Uterus (tissue), 4 donors: Measurements from ENCODE around the gene CACNA1C. TPM values are rescaled to one million over a fixed set of nuclear protein-coding genes. Genes with fewer than 3 reads are reported as not detected.

Experiments
- DNase-seq, 2 donors: peaks; one replicate each; pipeline ENCODE4 v3.0.0-alpha.2; 2019 to 2020
- H3K27ac ChIP-seq, 2 donors: fragments of 200-600 bp; sonication (generic); 1 replicate in 1 of 2; 2 replicates in 1 of 2; pipeline ENCODE4 v1.5.1; 2016 to 2018
- H3K27me3 ChIP-seq, 2 donors: fragments of 200-600 bp; sonication (generic); one replicate each; pipeline ENCODE4 v1.5.1; 2018 to 2019; ENCODE audit warnings: control low read depth in 1 of 2
- H3K36me3 ChIP-seq, 2 donors: fragments of 200-600 bp; sonication (generic); one replicate each; pipeline ENCODE4 v1.5.1; 2019; ENCODE audit warnings: control low read depth in 1 of 2
- H3K4me1 ChIP-seq, 2 donors: fragments of 200-600 bp; sonication (generic); one replicate each; pipeline ENCODE4 v1.5.1; 2018 to 2019; ENCODE audit warnings: control low read depth in 1 of 2
- H3K4me3 ChIP-seq, 2 donors: fragments of 200-600 bp; sonication (generic); 1 replicate in 1 of 2; 2 replicates in 1 of 2; pipeline ENCODE4 v1.5.1; 2018 to 2019; ENCODE audit warnings: mild to moderate bottlenecking in 1 of 2
- H3K9me3 ChIP-seq, 2 donors: fragments of 200-600 bp; sonication (generic); one replicate each; pipeline ENCODE4 v1.5.1; 2019; ENCODE audit warnings: control low read depth in 1 of 2
- CTCF ChIP-seq, 4 experiments: fragments of 200-600 bp in 2 of 4; fragments of 450-650 bp in 2 of 4; sonication (generic) in 2 of 4; IDR thresholded peaks; one replicate each; pipeline ENCODE4 v1.5.1; 2016 to 2019; ENCODE audit warnings: antibody characterized with exemption in 4 of 4, mild to moderate bottlenecking in 2 of 4, moderate library complexity in 1 of 4
- POLR2A ChIP-seq, 2 donors: fragments of 450-650 bp; IDR thresholded peaks; one replicate each; pipeline ENCODE4 v1.6.1; 2016; ENCODE audit warnings: antibody characterized with exemption in 2 of 2, mild to moderate bottlenecking in 1 of 2, moderate library complexity in 1 of 2
- intact Hi-C: fragments of 100-400 bp; cut with DNase I; formaldehyde crosslinking; loops from one replicate; pipeline ENCODE4 v1.15.1; 2023; ENCODE audit warnings: low total_unique reads
- total RNA-seq, 4 donors: library from RNA; depleted of rRNA in 3 of 4; stranded (reverse); fragments of >200 nt in 3 of 4; gene quantifications; one replicate each; pipeline versions ENCODE4 v1.1.0 to v1.2.4, GENCODE V29; 2014 to 2023
- donor health status: DM: yes; HTN: yes; CAD: no.

CACNA1C gene
- total RNA-seq, 4 donors from 2014 or later, result 15.9 to 121 (median 32.1) TPM

GRCh38 chr12:2637371-2637770, 584.6 kb downstream of the CACNA1C start:
- Histone ChIP-seq H3K9me3 (no peaks in the 10 kb centered on the region), H3K27me3 (no peaks in the 10 kb centered on the region), H3K4me3 (no peak overlapping the region), H3K4me1 (no peaks in the 10 kb centered on the region), H3K36me3 (no peaks in the 10 kb centered on the region), H3K27ac (no peak overlapping the region)
- intact Hi-C loops, result no loop called here
- TF ChIP-seq POLR2A (IDR thresholded peaks at IDR 0.05) (no peak), CTCF (IDR thresholded peaks at IDR 0.05) (no peak)
- DNase-seq, result peak in 1 of 2 donors; percentile 11

GRCh38 chr12:2638273-2639019, 585.7 kb downstream of the CACNA1C start:
- no peak overlapping the region for H3K27ac ChIP-seq
- H3K27me3 ChIP-seq, result no peaks in the 10 kb centered on the region
- no peaks in the 10 kb centered on the region for H3K4me1 ChIP-seq
- DNase-seq, result no peak
- TF ChIP-seq POLR2A (IDR thresholded peaks at IDR 0.05) (no peak), CTCF (IDR thresholded peaks at IDR 0.05) (no peak)
- no peaks in the 10 kb centered on the region for H3K9me3 ChIP-seq
- intact Hi-C loops, result no loop called here
- no peaks in the 10 kb centered on the region for H3K36me3 ChIP-seq
- no peak overlapping the region for H3K4me3 ChIP-seq

GRCh38 chr12:2639020-2639298, 586.2 kb downstream of the CACNA1C start:
- H3K27ac ChIP-seq, result no peak overlapping the region
- no peak overlapping the region for H3K4me3 ChIP-seq
- H3K36me3 ChIP-seq, result no peaks in the 10 kb centered on the region
- H3K4me1 ChIP-seq, result no peaks in the 10 kb centered on the region
- intact Hi-C loops, result no loop called here
- H3K9me3 ChIP-seq, result no peaks in the 10 kb centered on the region
- H3K27me3 ChIP-seq, result no peaks in the 10 kb centered on the region
- TF ChIP-seq POLR2A (IDR thresholded peaks at IDR 0.05) (no peak), CTCF (IDR thresholded peaks at IDR 0.05) (no peak)
- no peak for DNase-seq

DNA sequence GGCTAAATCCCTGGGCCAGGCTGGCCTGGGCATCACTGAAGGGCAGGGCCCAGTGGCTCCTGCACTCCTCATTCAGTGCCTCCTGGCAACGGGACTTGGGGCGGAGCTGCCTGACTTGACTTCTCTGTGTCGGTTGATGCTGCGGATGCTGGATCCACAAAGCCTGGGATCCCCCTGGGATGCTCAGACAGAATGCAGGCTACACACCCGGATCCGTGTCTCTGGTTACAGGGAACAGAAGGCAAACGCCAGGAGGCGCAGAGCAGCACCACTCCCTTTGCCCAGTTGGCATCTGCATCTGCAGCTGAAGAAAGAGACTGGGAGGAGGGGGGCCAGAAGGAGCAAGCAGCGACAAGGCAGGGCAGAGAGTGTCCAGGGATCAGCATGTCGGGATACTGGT, 587.5 kb downstream of the CACNA1C start:
- H3K27ac ChIP-seq, result peak overlapping the region; percentile 44 to 46
- DNase-seq, result peak in 1 of 2 donors; percentile 25
- intact Hi-C loops, result no loop called here

More for the DNA sequence above, 587.5 kb downstream of the CACNA1C start:
- H3K4me3 ChIP-seq, result no peak overlapping the region
- no peaks in the 10 kb centered on the region for H3K9me3 ChIP-seq
- no peaks in the 10 kb centered on the region for H3K36me3 ChIP-seq
- H3K4me1 ChIP-seq, result no peaks in the 10 kb centered on the region
- TF ChIP-seq CTCF (IDR thresholded peaks at IDR 0.05), result no peak
- TF ChIP-seq POLR2A (IDR thresholded peaks at IDR 0.05), result no peak
- H3K27me3 ChIP-seq, result no peaks in the 10 kb centered on the region
